ENCODE data around the gene CCND2. TPM values are rescaled to one million over a fixed set of nuclear protein-coding genes. Genes with fewer than 3 reads are reported as not detected.

Gene CCND2
- total and polyA plus RNA-seq, 2 of the 8 experiments (the other 6 are each of a cell fraction or from before 2014, with no cell fraction given) = 41.7 to 223 TPM

GRCh38 chr12:4266990-4267389 lies 6.6 kb upstream of the CCND2 start:
- H3K27me3 ChIP-seq (replicated peaks in 1 of 4; ENCODE audit: control insufficient read depth in 3 of 4, extremely low read depth in 1 of 4, insufficient read depth in 3 of 4, low read length in 3 of 4) = peaks cover 3 to 35% (median 19%) of the 10 kb centered on the region in 4 experiments; a peak in 6 of 7 replicates
- H3K4me3 ChIP-seq (ENCODE audit: extremely low read depth in 1 of 4, insufficient read depth in 2 of 4, low read depth in 3 of 4, low read length in 4 of 4) = no peak overlapping the region
- H3K79me2 ChIP-seq (ENCODE audit: control insufficient read depth in 1 of 2, insufficient read depth in 2 of 2, low read length in 2 of 2) = no peaks in the 10 kb centered on the region
- H4K8ac ChIP-seq (ENCODE audit: extremely low read depth, insufficient read depth, low read length) = no peak overlapping the region
- DNase-seq (ENCODE audit: low read depth in 1 of 2, low spot score in 2 of 2) (no peak), FAIRE-seq (peak; percentile 13)
- H2AK5ac ChIP-seq (ENCODE audit: low read depth, low read length) = no peak overlapping the region
- H3K9me3 ChIP-seq (ENCODE audit: insufficient read depth in 2 of 2, low read depth in 1 of 2, low read length in 1 of 2) = no peaks in the 10 kb centered on the region
- H3K23me2 ChIP-seq (ENCODE audit: low read depth, low read length) = peaks cover 23% of the 10 kb centered on the region
- no peak overlapping the region for H2AFZ ChIP-seq (ENCODE audit: low read length)
- ChIA-PET CTCF (ENCODE audit: partially characterized antibody) (interaction anchor here (0.7 to 1.8 kb wide), 2 partner anchors 10 to 267 kb away, joined by 3 to 7 read pairs; no protein-coding TSS in a partner anchor), POLR2A (ENCODE audit: partially characterized antibody) (interaction anchor here (1.6 to 3.1 kb wide), 2 partner anchors 11 to 16 kb away, joined by 3 to 17 read pairs; no protein-coding TSS in a partner anchor)
- H3K4me1 ChIP-seq (replicated peaks in 1 of 4; ENCODE audit: control insufficient read depth in 3 of 4, insufficient read depth in 4 of 4, low read length in 3 of 4) = peaks cover 2 to 9% (median 4%) of the 10 kb centered on the region in 4 experiments; a peak in 5 of 7 replicates
- H3K56ac ChIP-seq (replicated peaks; ENCODE audit: insufficient read length, low read depth, low read length) = no peak overlapping the region
- no peak overlapping the region for H4K5ac ChIP-seq (ENCODE audit: insufficient read length, low read depth, low read length)
- WGBS, 2 experiments (ENCODE audit: extremely low coverage in 1 of 2, insufficient coverage in 1 of 2, insufficient read length in 1 of 2, insufficient replicate concordance in 2 of 2, low coverage in 1 of 2, low lambda C conversion rate in 2 of 2, missing lambda C conversion rate in 1 of 2) = 79% methylated on average over 2 of the region's 2 CpGs; no CpG with 5 or more reads in 1 of the 2 experiments
- H3K18ac ChIP-seq (ENCODE audit: extremely low read depth, low read length) = no peak overlapping the region
- H2BK20ac ChIP-seq (ENCODE audit: low read length) = no peak overlapping the region
- H2BK12ac ChIP-seq (ENCODE audit: low read depth, low read length) = no peak overlapping the region
- H3K4me2 ChIP-seq (ENCODE audit: insufficient read depth in 1 of 2, low read depth in 2 of 2, low read length in 2 of 2) = no peak overlapping the region
- TF ChIP-seq JUN (IDR thresholded peaks at IDR 0.05; ENCODE audit: low read depth, low read length) (no peak), USF2 (IDR thresholded peaks at IDR 0.05; ENCODE audit: low read length) (no peak)
- H2BK120ac ChIP-seq (replicated peaks; ENCODE audit: low read depth, low read length) = no peak overlapping the region
- no peak overlapping the region for H2BK15ac ChIP-seq (ENCODE audit: low read length)
- no peak overlapping the region for H3K27ac ChIP-seq (ENCODE audit: low read depth, low read length)
- H4K20me1 ChIP-seq (replicated peaks in 1 of 2; ENCODE audit: control insufficient read depth in 1 of 2, insufficient read depth in 2 of 2, low read length in 2 of 2) = no peaks in the 10 kb centered on the region
- H3K23ac ChIP-seq (ENCODE audit: insufficient read length) = no peak overlapping the region
- no peak overlapping the region for H3K9ac ChIP-seq (replicated peaks in 1 of 4; ENCODE audit: extremely low read depth in 1 of 4, low read depth in 3 of 4, low read length in 3 of 4)
- H3K14ac ChIP-seq (ENCODE audit: insufficient read length) = no peak overlapping the region
- H3K79me1 ChIP-seq (ENCODE audit: low read depth, low read length) = no peaks in the 10 kb centered on the region
- no peak overlapping the region for H2BK5ac ChIP-seq (ENCODE audit: low read depth, low read length)
- no peak overlapping the region for H4K91ac ChIP-seq (replicated peaks; ENCODE audit: insufficient read length, low read length)
- H3K36me3 ChIP-seq (ENCODE audit: control insufficient read depth in 2 of 4, insufficient read depth in 4 of 4, low read length in 3 of 4) = no peaks in the 10 kb centered on the region
- no peak overlapping the region for H3K4ac ChIP-seq (replicated peaks; ENCODE audit: insufficient read length, low read depth, low read length)
